Astrocyte (in vitro differentiated cells and primary cell): ENCODE measurements around the gene ASB10.

Experiments used
- CTCF ChIP-seq: IDR thresholded peaks from 2 replicates; pipeline ENCODE4 v1.5.1; 2011; ENCODE audit warnings: low read depth, mild to moderate bottlenecking, inconsistent platforms, low read length, moderate library complexity; ENCODE audit not compliant: insufficient read depth
- EZH2 ChIP-seq: IDR thresholded peaks from 2 replicates; pipeline ENCODE4 v1.6.1; 2012; ENCODE audit warnings: mild to moderate bottlenecking, low read length, inconsistent platforms; ENCODE audit not compliant: insufficient read depth

GRCh38 chr7:151186640-151187408, at the start of gene ASB10:
- no peak for TF ChIP-seq CTCF
- no peak for TF ChIP-seq EZH2
